NB4 (cell line): ENCODE results near the gene SPTBN4.

Experiments
- CTCF ChIP-seq: IDR thresholded peaks from one replicate; pipeline ENCODE4 v1.5.1; 2012; ENCODE audit warnings: low read depth, low read length
- MAX ChIP-seq: IDR thresholded peaks from 2 replicates; pipeline ENCODE4 v1.6.1; 2011; ENCODE audit warnings: low read depth, low read length
- POLR2A ChIP-seq: IDR thresholded peaks from 2 replicates; pipeline ENCODE4 v1.6.1; 2011; ENCODE audit warnings: mild to moderate bottlenecking; ENCODE audit not compliant: insufficient read length; ENCODE audit errors: extremely low read depth

DNA sequence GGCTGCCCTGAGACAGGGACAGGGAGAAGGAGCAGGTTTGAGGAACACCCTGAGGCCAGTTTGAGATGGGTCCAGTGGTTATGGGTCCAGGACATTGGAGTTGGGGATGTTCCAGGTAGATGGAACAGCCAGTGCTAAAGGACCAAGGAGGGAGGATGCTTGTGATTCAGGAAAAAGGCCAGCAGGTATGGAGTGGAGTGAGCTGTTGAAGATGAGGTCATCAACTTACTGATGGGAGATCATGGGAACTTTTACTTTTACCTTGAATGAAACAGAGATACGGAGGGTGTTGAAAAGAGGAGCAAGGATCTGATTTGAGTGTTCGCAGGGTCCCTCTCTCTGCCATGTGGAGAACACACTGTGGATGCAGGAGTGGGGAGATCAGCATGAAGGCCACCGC, 25.5 kb downstream of the SPTBN4 start:
- TF ChIP-seq CTCF (no peak), POLR2A (no peak), MAX (no peak)
